HG03159 (cell line): ENCODE data around the gene MYH6.

Experiments used
- ATAC-seq: cut with Tn5 transposase; IDR thresholded peaks from one replicate; pipeline ENCODE4 v1.9.1; 2021; ENCODE audit warnings: mild to moderate bottlenecking, moderate library complexity; ENCODE audit not compliant: unreplicated experiment

MYH6 gene

GRCh38 chr14:23360496-23360895 is 47.6 kb downstream of the MYH6 start:
- no peak for ATAC-seq

GRCh38 chr14:23359722-23360447 is 48.2 kb downstream of the MYH6 start:
- no peak for ATAC-seq

- no peak for ATAC-seq
Measured at GRCh38 chr14:23359167-23359626, 48.9 kb downstream of the MYH6 start.

GRCh38 chr14:23358553-23359166 is 49.4 kb downstream of the MYH6 start:
- ATAC-seq = no peak

GRCh38 chr14:23358042-23358441 is 50.0 kb downstream of the MYH6 start:
- no peak for ATAC-seq

GRCh38 chr14:23357261-23357660 is 50.8 kb downstream of the MYH6 start:
- no peak for ATAC-seq

GRCh38 chr14:23356662-23357061 is 51.4 kb downstream of the MYH6 start:
- no peak for ATAC-seq

- ATAC-seq = no peak
Measured at GRCh38 chr14:23355871-23356435, 52.1 kb downstream of the MYH6 start.

- no peak for ATAC-seq
Measured at GRCh38 chr14:23354990-23355389, 53.1 kb downstream of the MYH6 start.

- ATAC-seq = no peak
Measured at GRCh38 chr14:23353433-23353780, 54.7 kb downstream of the MYH6 start.

- ATAC-seq = no peak
Measured at GRCh38 chr14:23352506-23353432, 55.3 kb downstream of the MYH6 start, which contains the start of gene SLC22A17. SLC22A17 (minus strand) TSS chr14:23352887.

GRCh38 chr14:23351681-23352505 is 56.2 kb downstream of the MYH6 start:
- no peak for ATAC-seq

GRCh38 chr14:23349156-23349845 is 58.8 kb downstream of the MYH6 start:
- no peak for ATAC-seq

- no peak for ATAC-seq
Measured at GRCh38 chr14:23348297-23348655, 59.8 kb downstream of the MYH6 start.

GRCh38 chr14:23347406-23348296 is 60.4 kb downstream of the MYH6 start:
- no peak for ATAC-seq

- no peak for ATAC-seq
Measured at GRCh38 chr14:23346693-23347405, 61.2 kb downstream of the MYH6 start.

GRCh38 chr14:23345987-23346692 is 61.9 kb downstream of the MYH6 start:
- no peak for ATAC-seq

GRCh38 chr14:23344481-23344880 is 63.6 kb downstream of the MYH6 start:
- no peak for ATAC-seq
